ENCODE results near the gene KCNN3.
A peak's percentile ranks its signal among the peaks of the same experiment; 100 is the strongest.

The KCNN3 gene

GRCh38 chr1:154720328-154721297, 149.5 kb downstream of the KCNN3 start:
- DNase-seq, result no peak

- DNase-seq, result no peak
Measured at GRCh38 chr1:154719586-154720327, 150.3 kb downstream of the KCNN3 start.

GRCh38 chr1:154718566-154718965, 151.5 kb downstream of the KCNN3 start:
- DNase-seq, result no peak

GRCh38 chr1:154717528-154717924, 152.6 kb downstream of the KCNN3 start:
- DNase-seq, result no peak

- peak; percentile 11 for DNase-seq
Measured at GRCh38 chr1:154716614-154717527, 153.2 kb downstream of the KCNN3 start.

GRCh38 chr1:154716011-154716410, 154.1 kb downstream of the KCNN3 start:
- DNase-seq, result no peak

GRCh38 chr1:154715385-154715784, 154.7 kb downstream of the KCNN3 start:
- DNase-seq, result no peak

GRCh38 chr1:154714638-154715037, 155.4 kb downstream of the KCNN3 start:
- DNase-seq, result no peak

- DNase-seq, result no peak
Measured at GRCh38 chr1:154714052-154714623, 155.9 kb downstream of the KCNN3 start.

GRCh38 chr1:154713005-154713404, 157.1 kb downstream of the KCNN3 start:
- no peak for DNase-seq

GRCh38 chr1:154712166-154712810, 157.8 kb downstream of the KCNN3 start:
- DNase-seq, result no peak

GRCh38 chr1:154711416-154711815, 158.7 kb downstream of the KCNN3 start:
- DNase-seq, result no peak

GRCh38 chr1:154710106-154710505, 160.0 kb downstream of the KCNN3 start:
- no peak for DNase-seq

GRCh38 chr1:154707901-154708463, 162.1 kb downstream of the KCNN3 start:
- no peak for DNase-seq

- no peak for DNase-seq
Measured at GRCh38 chr1:154706851-154707250, 163.2 kb downstream of the KCNN3 start.

GRCh38 chr1:154705544-154705943, 164.5 kb downstream of the KCNN3 start:
- no peak for DNase-seq

- no peak for DNase-seq
Measured at GRCh38 chr1:154703170-154703569, 166.9 kb downstream of the KCNN3 start.

- no peak for DNase-seq
Measured at GRCh38 chr1:154698320-154699096, 171.6 kb downstream of the KCNN3 start.

- no peak for DNase-seq
Measured at GRCh38 chr1:154697710-154698109, 172.4 kb downstream of the KCNN3 start.

GRCh38 chr1:154696456-154696855, 173.6 kb downstream of the KCNN3 start:
- no peak for DNase-seq

- DNase-seq, result no peak
Measured at GRCh38 chr1:154695985-154696384, 174.1 kb downstream of the KCNN3 start.
